Measurements from ENCODE around the gene IFIT1.
"Not testable (repeated sequence)": the region's sequence is repeated elsewhere in the genome, so short reads cannot be mapped to it uniquely, and the experiment has no call there.

IFIT1 gene

DNA sequence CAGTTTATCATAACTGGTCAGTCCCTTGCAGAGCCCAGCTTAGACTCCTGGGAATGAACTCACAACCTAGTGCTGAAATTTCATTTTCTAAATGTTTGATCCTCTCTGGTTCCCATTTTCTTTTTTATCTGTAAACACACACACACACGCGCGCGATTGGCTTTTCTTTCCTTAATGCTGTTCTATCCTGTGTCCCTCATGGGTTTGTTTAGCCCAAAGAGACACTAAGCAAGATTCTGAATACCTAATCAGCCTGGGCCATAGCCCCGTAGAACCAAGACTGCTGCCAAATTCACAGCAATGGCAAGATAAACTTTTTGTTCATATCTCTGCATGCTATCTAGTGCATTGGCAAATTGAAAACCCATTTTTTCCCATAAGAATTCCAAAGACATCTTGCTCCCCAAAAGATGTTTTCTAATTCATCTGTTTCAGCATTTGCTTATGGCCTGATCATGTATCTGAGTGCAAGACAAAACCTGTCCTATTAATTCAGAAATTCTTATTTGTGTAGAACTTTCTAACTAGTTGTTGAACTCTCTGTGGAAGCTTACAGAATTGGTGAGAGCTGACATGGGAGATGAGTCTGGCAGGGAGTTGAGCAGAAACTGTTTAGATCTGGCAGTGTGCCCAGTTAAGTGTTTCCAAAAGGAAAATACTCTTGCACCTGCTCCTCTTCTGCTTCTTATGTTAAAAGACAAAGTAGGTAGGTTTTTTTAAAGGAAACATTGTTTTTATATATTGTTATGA lies 1.8 kb upstream of the IFIT1 start:
- TF ChIP-seq, protein P1, sequence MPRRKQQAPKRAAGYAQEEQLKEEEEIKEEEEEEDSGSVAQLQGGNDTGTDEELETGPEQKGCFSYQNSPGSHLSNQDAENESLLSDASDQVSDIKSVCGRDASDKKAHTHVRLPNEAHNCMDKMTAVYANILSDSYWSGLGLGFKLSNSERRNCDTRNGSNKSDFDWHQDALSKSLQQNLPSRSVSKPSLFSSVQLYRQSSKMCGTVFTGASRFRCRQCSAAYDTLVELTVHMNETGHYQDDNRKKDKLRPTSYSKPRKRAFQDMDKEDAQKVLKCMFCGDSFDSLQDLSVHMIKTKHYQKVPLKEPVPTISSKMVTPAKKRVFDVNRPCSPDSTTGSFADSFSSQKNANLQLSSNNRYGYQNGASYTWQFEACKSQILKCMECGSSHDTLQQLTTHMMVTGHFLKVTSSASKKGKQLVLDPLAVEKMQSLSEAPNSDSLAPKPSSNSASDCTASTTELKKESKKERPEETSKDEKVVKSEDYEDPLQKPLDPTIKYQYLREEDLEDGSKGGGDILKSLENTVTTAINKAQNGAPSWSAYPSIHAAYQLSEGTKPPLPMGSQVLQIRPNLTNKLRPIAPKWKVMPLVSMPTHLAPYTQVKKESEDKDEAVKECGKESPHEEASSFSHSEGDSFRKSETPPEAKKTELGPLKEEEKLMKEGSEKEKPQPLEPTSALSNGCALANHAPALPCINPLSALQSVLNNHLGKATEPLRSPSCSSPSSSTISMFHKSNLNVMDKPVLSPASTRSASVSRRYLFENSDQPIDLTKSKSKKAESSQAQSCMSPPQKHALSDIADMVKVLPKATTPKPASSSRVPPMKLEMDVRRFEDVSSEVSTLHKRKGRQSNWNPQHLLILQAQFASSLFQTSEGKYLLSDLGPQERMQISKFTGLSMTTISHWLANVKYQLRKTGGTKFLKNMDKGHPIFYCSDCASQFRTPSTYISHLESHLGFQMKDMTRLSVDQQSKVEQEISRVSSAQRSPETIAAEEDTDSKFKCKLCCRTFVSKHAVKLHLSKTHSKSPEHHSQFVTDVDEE (CRISPR knock-in tag; IDR thresholded peaks at IDR 0.05): no peak
- no peak for TF ChIP-seq ARNTL (CRISPR knock-in tag; IDR thresholded peaks at IDR 0.05; ENCODE audit: borderline replicate concordance, low read depth)
- no peak for ATAC-seq

DNA sequence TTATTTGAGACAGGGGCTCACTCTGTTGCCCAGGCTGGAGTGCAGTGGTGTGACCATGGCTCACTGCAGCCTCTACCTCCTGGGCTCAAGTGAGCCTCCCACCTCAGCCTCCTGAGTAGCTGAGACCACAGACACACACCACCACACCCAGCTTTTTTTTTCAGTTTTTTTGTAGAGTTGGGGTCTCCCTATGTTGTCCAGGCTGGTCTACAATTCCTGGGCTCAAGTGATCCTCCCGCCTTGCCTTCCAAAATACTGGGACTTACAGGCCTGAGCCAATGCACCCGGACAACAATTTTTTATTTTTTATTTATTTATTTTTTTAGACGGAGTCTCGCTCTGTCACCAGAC lies 1.2 kb upstream of the IFIT1 start:
- ATAC-seq: not testable (repeated sequence)

DNA sequence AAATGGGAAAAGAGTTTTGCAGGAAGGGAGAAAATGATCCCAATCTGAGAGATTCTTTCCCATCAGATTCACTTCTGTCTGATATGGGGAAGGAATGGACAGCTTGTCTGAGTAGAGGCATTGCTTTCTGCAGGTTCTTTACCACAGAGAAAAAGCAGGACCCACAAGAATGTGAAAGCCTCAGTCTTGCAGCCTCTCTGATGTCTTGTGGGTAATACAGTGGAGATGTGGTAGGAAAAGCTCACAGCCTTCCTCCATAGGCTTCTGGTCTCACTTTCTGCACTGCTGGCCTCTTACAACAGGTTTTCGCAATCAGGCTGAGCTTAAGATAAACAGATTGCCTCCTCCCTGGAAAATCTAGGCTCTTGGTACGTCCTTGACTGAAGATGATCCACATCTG lies 551 bp downstream of the IFIT1 start:
- TF ChIP-seq ZNF70 (CRISPR knock-in tag; IDR thresholded peaks at IDR 0.05) (no peak), ZFP3 (CRISPR knock-in tag; IDR thresholded peaks at IDR 0.05) (no peak), RARB (CRISPR knock-in tag; IDR thresholded peaks at IDR 0.05) (no peak), ARNTL (CRISPR knock-in tag; IDR thresholded peaks at IDR 0.05; ENCODE audit: borderline replicate concordance, low read depth) (no peak), PPARA (CRISPR knock-in tag; IDR thresholded peaks at IDR 0.05; ENCODE audit: borderline replicate concordance) (no peak), ZFP30 (CRISPR knock-in tag; IDR thresholded peaks at IDR 0.05) (no peak), ISL1 (CRISPR knock-in tag; IDR thresholded peaks at IDR 0.05) (no peak)
- TF ChIP-seq, protein P2, sequence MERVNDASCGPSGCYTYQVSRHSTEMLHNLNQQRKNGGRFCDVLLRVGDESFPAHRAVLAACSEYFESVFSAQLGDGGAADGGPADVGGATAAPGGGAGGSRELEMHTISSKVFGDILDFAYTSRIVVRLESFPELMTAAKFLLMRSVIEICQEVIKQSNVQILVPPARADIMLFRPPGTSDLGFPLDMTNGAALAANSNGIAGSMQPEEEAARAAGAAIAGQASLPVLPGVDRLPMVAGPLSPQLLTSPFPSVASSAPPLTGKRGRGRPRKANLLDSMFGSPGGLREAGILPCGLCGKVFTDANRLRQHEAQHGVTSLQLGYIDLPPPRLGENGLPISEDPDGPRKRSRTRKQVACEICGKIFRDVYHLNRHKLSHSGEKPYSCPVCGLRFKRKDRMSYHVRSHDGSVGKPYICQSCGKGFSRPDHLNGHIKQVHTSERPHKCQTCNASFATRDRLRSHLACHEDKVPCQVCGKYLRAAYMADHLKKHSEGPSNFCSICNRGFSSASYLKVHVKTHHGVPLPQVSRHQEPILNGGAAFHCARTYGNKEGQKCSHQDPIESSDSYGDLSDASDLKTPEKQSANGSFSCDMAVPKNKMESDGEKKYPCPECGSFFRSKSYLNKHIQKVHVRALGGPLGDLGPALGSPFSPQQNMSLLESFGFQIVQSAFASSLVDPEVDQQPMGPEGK (CRISPR knock-in tag; IDR thresholded peaks at IDR 0.05; ENCODE audit: borderline replicate concordance): no peak
- TF ChIP-seq, protein P3, sequence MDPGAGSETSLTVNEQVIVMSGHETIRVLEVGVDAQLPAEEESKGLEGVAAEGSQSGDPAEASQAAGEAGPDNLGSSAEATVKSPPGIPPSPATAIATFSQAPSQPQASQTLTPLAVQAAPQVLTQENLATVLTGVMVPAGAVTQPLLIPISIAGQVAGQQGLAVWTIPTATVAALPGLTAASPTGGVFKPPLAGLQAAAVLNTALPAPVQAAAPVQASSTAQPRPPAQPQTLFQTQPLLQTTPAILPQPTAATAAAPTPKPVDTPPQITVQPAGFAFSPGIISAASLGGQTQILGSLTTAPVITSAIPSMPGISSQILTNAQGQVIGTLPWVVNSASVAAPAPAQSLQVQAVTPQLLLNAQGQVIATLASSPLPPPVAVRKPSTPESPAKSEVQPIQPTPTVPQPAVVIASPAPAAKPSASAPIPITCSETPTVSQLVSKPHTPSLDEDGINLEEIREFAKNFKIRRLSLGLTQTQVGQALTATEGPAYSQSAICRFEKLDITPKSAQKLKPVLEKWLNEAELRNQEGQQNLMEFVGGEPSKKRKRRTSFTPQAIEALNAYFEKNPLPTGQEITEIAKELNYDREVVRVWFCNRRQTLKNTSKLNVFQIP (CRISPR knock-in tag; IDR thresholded peaks at IDR 0.05; ENCODE audit: borderline replicate concordance, low read depth): no peak
- peak; percentile 78 for ATAC-seq

DNA sequence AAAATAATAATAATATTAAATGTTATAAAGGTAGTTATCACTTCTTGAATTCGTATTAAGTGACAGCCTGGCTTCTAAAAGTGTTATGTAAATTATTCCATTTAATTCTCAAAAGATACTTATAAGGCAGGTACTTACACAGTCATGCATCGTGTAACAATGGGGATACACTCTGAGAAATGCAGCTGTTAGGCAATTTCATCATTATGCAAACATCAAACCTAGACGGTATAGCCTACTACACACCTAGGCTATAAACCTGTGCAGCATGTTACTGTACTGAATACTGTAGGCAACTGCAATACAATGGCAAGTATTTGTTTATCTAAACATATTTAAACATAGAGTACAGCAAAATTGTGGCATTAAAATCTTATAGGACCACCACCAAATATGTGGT lies 1.5 kb downstream of the IFIT1 start:
- ATAC-seq: no peak
- TF ChIP-seq ARNTL (CRISPR knock-in tag; IDR thresholded peaks at IDR 0.05; ENCODE audit: borderline replicate concordance, low read depth) (no peak), ZNF565 (CRISPR knock-in tag; conservative IDR thresholded peaks at IDR 0.05; ENCODE audit: low read depth) (no peak), TOX (CRISPR knock-in tag; IDR thresholded peaks at IDR 0.05; ENCODE audit: borderline replicate concordance) (no peak), OSR1 (CRISPR knock-in tag; IDR thresholded peaks at IDR 0.05) (no peak), ZFP3 (CRISPR knock-in tag; IDR thresholded peaks at IDR 0.05) (no peak), SNAI2 (CRISPR knock-in tag; IDR thresholded peaks at IDR 0.05) (no peak), TCF4 (CRISPR knock-in tag; IDR thresholded peaks at IDR 0.05; ENCODE audit: borderline replicate concordance) (no peak), CSDC2 (CRISPR knock-in tag; IDR thresholded peaks at IDR 0.05) (no peak), ZNF8 (CRISPR knock-in tag; IDR thresholded peaks at IDR 0.05) (no peak), ZFP30 (CRISPR knock-in tag; IDR thresholded peaks at IDR 0.05) (no peak), RARB (CRISPR knock-in tag; IDR thresholded peaks at IDR 0.05) (no peak)
- TF ChIP-seq, protein P4, sequence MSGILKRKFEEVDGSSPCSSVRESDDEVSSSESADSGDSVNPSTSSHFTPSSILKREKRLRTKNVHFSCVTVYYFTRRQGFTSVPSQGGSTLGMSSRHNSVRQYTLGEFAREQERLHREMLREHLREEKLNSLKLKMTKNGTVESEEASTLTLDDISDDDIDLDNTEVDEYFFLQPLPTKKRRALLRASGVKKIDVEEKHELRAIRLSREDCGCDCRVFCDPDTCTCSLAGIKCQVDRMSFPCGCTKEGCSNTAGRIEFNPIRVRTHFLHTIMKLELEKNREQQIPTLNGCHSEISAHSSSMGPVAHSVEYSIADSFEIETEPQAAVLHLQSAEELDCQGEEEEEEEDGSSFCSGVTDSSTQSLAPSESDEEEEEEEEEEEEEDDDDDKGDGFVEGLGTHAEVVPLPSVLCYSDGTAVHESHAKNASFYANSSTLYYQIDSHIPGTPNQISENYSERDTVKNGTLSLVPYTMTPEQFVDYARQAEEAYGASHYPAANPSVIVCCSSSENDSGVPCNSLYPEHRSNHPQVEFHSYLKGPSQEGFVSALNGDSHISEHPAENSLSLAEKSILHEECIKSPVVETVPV (CRISPR knock-in tag; IDR thresholded peaks at IDR 0.05): no peak

DNA sequence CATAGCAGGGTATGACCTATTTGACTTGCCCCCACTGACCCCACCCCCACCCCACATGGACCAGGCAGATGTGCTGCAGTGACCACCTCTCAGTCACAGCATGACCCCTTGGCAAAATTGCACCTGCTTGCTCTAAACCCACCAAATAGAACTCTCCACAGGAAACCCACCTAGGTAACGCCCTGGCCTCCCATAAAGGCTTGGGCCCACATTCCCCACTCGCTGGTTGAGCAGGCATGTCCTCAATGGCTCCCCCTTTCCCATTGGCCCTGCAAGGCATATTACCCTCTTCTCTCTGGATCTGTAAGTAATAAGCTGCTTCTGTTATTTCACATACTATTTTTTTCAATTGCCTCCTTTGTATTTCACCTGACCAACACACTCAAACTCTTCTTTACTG lies 2.7 kb downstream of the IFIT1 start:
- TF ChIP-seq ZNF8 (CRISPR knock-in tag; IDR thresholded peaks at IDR 0.05) (no peak), RARB (CRISPR knock-in tag; IDR thresholded peaks at IDR 0.05) (no peak), ZFP30 (CRISPR knock-in tag; IDR thresholded peaks at IDR 0.05) (no peak)
- ATAC-seq: no peak

All from SK-N-SH treated with all-trans-retinoic acid at 6 μM for 48 hours (cell line).